Renal cortical epithelial cell (primary cell): Measurements from ENCODE around the gene IL17F. TPM values are rescaled to one million over a fixed set of nuclear protein-coding genes. Genes with fewer than 3 reads are reported as not detected.

Experiments used
- DNase-seq: peaks from one replicate; pipeline ENCODE4 v3.0.0-alpha.2; 2011; ENCODE audit warnings: low read depth
- total RNA-seq: library from RNA; depleted of rRNA; stranded (reverse); fragments of >200 nt; gene quantifications from 2 replicates; pipeline ENCODE4 v1.2.3, GENCODE V29; 2014

IL17F gene
- total RNA-seq, 1 donor from 2014 or later, result not detected

- no peak for DNase-seq
These were observed 53.9 kb downstream of the IL17F start for GRCh38 chr6:52190409-52190808.

- DNase-seq, result no peak
These were observed 54.3 kb downstream of the IL17F start for GRCh38 chr6:52189974-52190373.

GRCh38 chr6:52187098-52187497 is 57.2 kb downstream of the IL17F start:
- no peak for DNase-seq

Other genes starting within 250 kb of the IL17F start
- gene PKHD1, start 156.9 kb downstream of the IL17F start, total RNA-seq, result 14.1 and 67.1 TPM in 2 replicates
- not detected in 2 replicates for gene IL17A, start 58.1 kb downstream of the IL17F start, total RNA-seq
- gene MCM3, start 40.2 kb upstream of the IL17F start, total RNA-seq, result 42.2 and 48.6 TPM in 2 replicates
- gene PAQR8, start 117.7 kb upstream of the IL17F start, total RNA-seq, result 3.6 and 3.8 TPM in 2 replicates
- gene EFHC1, start 175.8 kb upstream of the IL17F start, total RNA-seq, result 19.6 and 50.2 TPM in 2 replicates